ENCODE data around the gene PPP2R5C.
A peak's percentile ranks its signal among the peaks of the same experiment; 100 is the strongest.
"Not testable (repeated sequence)": the region's sequence is repeated elsewhere in the genome, so short reads cannot be mapped to it uniquely, and the experiment has no call there.

The PPP2R5C gene

DNA sequence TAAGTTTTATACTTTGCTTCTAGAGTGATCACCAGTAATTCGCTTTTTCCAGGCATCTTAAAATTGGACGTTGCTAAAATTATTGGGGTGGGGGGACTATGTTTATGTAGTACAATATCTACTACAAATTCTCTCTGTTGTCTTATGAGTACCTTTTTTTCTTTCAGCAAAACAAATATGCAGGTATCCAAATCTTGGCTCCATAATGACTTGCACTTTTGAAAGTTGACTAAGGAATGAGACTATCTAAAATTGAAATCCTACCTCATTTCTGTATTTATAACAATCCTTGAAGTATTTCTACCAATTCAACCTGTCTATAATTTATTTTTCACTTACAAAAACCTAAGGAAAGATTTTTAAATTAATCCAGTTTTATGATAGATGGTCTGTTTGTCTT, 205.2 kb downstream of the PPP2R5C start:
- Mint-ChIP-seq H3K27me3 (ENCODE audit: low read depth, poor library complexity) (no peaks in the 10 kb centered on the region), H3K9me3 (no peaks in the 10 kb centered on the region), H3K4me1 (peaks cover 56% of the 10 kb centered on the region), H3K36me3 (ENCODE audit: low read depth) (peaks cover 24% of the 10 kb centered on the region), H3K27ac (no peak overlapping the region), H3K4me3 (peak overlapping the region; percentile 74)
- DNase-seq: no peak
- TF ChIP-seq CTCF (IDR thresholded peaks at IDR 0.05): no peak

- no peak for TF ChIP-seq CTCF (IDR thresholded peaks at IDR 0.05)
- peaks cover 24% of the 10 kb centered on the region for H3K36me3 Mint-ChIP-seq (ENCODE audit: low read depth)
- H3K4me1 Mint-ChIP-seq: peaks cover 64% of the 10 kb centered on the region
- H3K27ac Mint-ChIP-seq: peak overlapping the region; percentile 60
- no peaks in the 10 kb centered on the region for H3K27me3 Mint-ChIP-seq (ENCODE audit: low read depth, poor library complexity)
- no peaks in the 10 kb centered on the region for H3K9me3 Mint-ChIP-seq
- H3K4me3 Mint-ChIP-seq: peak overlapping the region; percentile 8
- no peak for DNase-seq
Observed at GRCh38 chr14:101968186-101968585, 206.7 kb downstream of the PPP2R5C start.

- Mint-ChIP-seq H3K36me3 (ENCODE audit: low read depth) (peaks cover 24% of the 10 kb centered on the region), H3K4me3 (no peak overlapping the region), H3K9me3 (no peaks in the 10 kb centered on the region), H3K27me3 (ENCODE audit: low read depth, poor library complexity) (no peaks in the 10 kb centered on the region), H3K4me1 (peaks cover 57% of the 10 kb centered on the region), H3K27ac (peak overlapping the region; percentile 56)
- DNase-seq: no peak
- no peak for TF ChIP-seq CTCF (IDR thresholded peaks at IDR 0.05)
Observed at GRCh38 chr14:101969481-101969880, 208.0 kb downstream of the PPP2R5C start.

- no peaks in the 10 kb centered on the region for H3K27me3 Mint-ChIP-seq (ENCODE audit: low read depth, poor library complexity)
- H3K4me3 Mint-ChIP-seq: no peak overlapping the region
Observed at GRCh38 chr14:101970830-101971400, 209.4 kb downstream of the PPP2R5C start.

GRCh38 chr14:101971458-101971857, 209.9 kb downstream of the PPP2R5C start:
- H3K36me3 Mint-ChIP-seq (ENCODE audit: low read depth): peaks cover 35% of the 10 kb centered on the region
- H3K27me3 Mint-ChIP-seq (ENCODE audit: low read depth, poor library complexity); H3K4me3 Mint-ChIP-seq; H3K27ac Mint-ChIP-seq; DNase-seq; H3K9me3 Mint-ChIP-seq: not testable (repeated sequence)
- H3K4me1 Mint-ChIP-seq: peaks cover 48% of the 10 kb centered on the region

More at GRCh38 chr14:101970830-101971400, 209.4 kb downstream of the PPP2R5C start:
- Mint-ChIP-seq H3K9me3 (no peaks in the 10 kb centered on the region), H3K36me3 (ENCODE audit: low read depth) (peaks cover 33% of the 10 kb centered on the region), H3K4me1 (peaks cover 53% of the 10 kb centered on the region), H3K27ac (peak overlapping the region; percentile 98)
- no peak for TF ChIP-seq CTCF (IDR thresholded peaks at IDR 0.05)
- no peak for DNase-seq

GRCh38 chr14:101972126-101972866, 210.8 kb downstream of the PPP2R5C start:
- no peak for DNase-seq
- Mint-ChIP-seq H3K27me3 (ENCODE audit: low read depth, poor library complexity) (no peaks in the 10 kb centered on the region), H3K4me3 (no peak overlapping the region), H3K9me3 (no peaks in the 10 kb centered on the region), H3K4me1 (peaks cover 40% of the 10 kb centered on the region), H3K27ac (no peak overlapping the region), H3K36me3 (ENCODE audit: low read depth) (peaks cover 41% of the 10 kb centered on the region)
- no peak for TF ChIP-seq CTCF (IDR thresholded peaks at IDR 0.05)
